ENCODE data around the gene C19orf44. TPM values are rescaled to one million over a fixed set of nuclear protein-coding genes. Genes with fewer than 3 reads are reported as not detected.

Gene C19orf44
- total RNA-seq, 1 donor from 2014 or later, result 3.2 TPM

- DNase-seq (ENCODE audit: low spot score), result no peak
- Mint-ChIP-seq H3K36me3 (ENCODE audit: low read depth) (peaks cover 19% of the 10 kb centered on the region), H3K27ac (ENCODE audit: unreplicated experiment) (no peak overlapping the region), H3K9me3 (ENCODE audit: low read depth) (no peaks in the 10 kb centered on the region), H3K4me1 (ENCODE audit: low read depth) (no peaks in the 10 kb centered on the region), H3K27me3 (ENCODE audit: low read depth) (no peaks in the 10 kb centered on the region), H3K4me3 (ENCODE audit: unreplicated experiment) (no peak overlapping the region)
- no peak for TF ChIP-seq CTCF (IDR thresholded peaks at IDR 0.05)
These were observed 36.4 kb downstream of the C19orf44 start for GRCh38 chr19:16532440-16533234.

- peaks cover 18% of the 10 kb centered on the region for H3K36me3 Mint-ChIP-seq (ENCODE audit: low read depth)
These were observed 39.2 kb downstream of the C19orf44 start for GRCh38 chr19:16535381-16535780.

GRCh38 chr19:16536130-16536529 is 39.9 kb downstream of the C19orf44 start:
- Mint-ChIP-seq H3K27ac (ENCODE audit: unreplicated experiment) (no peak overlapping the region), H3K27me3 (ENCODE audit: low read depth) (no peaks in the 10 kb centered on the region), H3K9me3 (ENCODE audit: low read depth) (no peaks in the 10 kb centered on the region), H3K36me3 (ENCODE audit: low read depth) (peaks cover 17% of the 10 kb centered on the region), H3K4me1 (ENCODE audit: low read depth) (peaks cover 11% of the 10 kb centered on the region), H3K4me3 (ENCODE audit: unreplicated experiment) (no peak overlapping the region)
- DNase-seq (ENCODE audit: low spot score), result no peak
- TF ChIP-seq CTCF (IDR thresholded peaks at IDR 0.05), result no peak

More at GRCh38 chr19:16535381-16535780, 39.2 kb downstream of the C19orf44 start:
- no peak for DNase-seq (ENCODE audit: low spot score)
- H3K4me3 Mint-ChIP-seq (ENCODE audit: unreplicated experiment), result no peak overlapping the region
- no peaks in the 10 kb centered on the region for H3K27me3 Mint-ChIP-seq (ENCODE audit: low read depth)
- H3K9me3 Mint-ChIP-seq (ENCODE audit: low read depth), result no peaks in the 10 kb centered on the region
- peaks cover 5% of the 10 kb centered on the region for H3K4me1 Mint-ChIP-seq (ENCODE audit: low read depth)
- no peak overlapping the region for H3K27ac Mint-ChIP-seq (ENCODE audit: unreplicated experiment)
- no peak for TF ChIP-seq CTCF (IDR thresholded peaks at IDR 0.05)

GRCh38 chr19:16537111-16537510 is 40.9 kb downstream of the C19orf44 start:
- no peaks in the 10 kb centered on the region for H3K27me3 Mint-ChIP-seq (ENCODE audit: low read depth)
- no peak overlapping the region for H3K4me3 Mint-ChIP-seq (ENCODE audit: unreplicated experiment)
- no peak for DNase-seq (ENCODE audit: low spot score)
- peaks cover 18% of the 10 kb centered on the region for H3K4me1 Mint-ChIP-seq (ENCODE audit: low read depth)
- H3K27ac Mint-ChIP-seq (ENCODE audit: unreplicated experiment), result no peak overlapping the region
- H3K9me3 Mint-ChIP-seq (ENCODE audit: low read depth), result no peaks in the 10 kb centered on the region
- no peak for TF ChIP-seq CTCF (IDR thresholded peaks at IDR 0.05)
- peaks cover 11% of the 10 kb centered on the region for H3K36me3 Mint-ChIP-seq (ENCODE audit: low read depth)

- Mint-ChIP-seq H3K27ac (ENCODE audit: unreplicated experiment) (peak overlapping the region; percentile 93), H3K27me3 (ENCODE audit: low read depth) (no peaks in the 10 kb centered on the region), H3K9me3 (ENCODE audit: low read depth) (no peaks in the 10 kb centered on the region), H3K36me3 (ENCODE audit: low read depth) (peaks cover 8% of the 10 kb centered on the region), H3K4me1 (ENCODE audit: low read depth) (peaks cover 33% of the 10 kb centered on the region), H3K4me3 (ENCODE audit: unreplicated experiment) (peak overlapping the region; percentile 86)
- TF ChIP-seq CTCF (IDR thresholded peaks at IDR 0.05), result no peak
- no peak for DNase-seq (ENCODE audit: low spot score)
These were observed 44.8 kb downstream of the C19orf44 start for GRCh38 chr19:16540948-16541347.
